Esophagus squamous epithelium (tissue), 5 donors: ENCODE measurements around the gene THRAP3. TPM values are rescaled to one million over a fixed set of nuclear protein-coding genes. Genes with fewer than 3 reads are reported as not detected.
A peak's percentile ranks its signal among the peaks of the same experiment; 100 is the strongest.

Experiments
- DNase-seq: peaks from one replicate; lab custom pipeline; 2025; lab: John Stamatoyannopoulos, UW
- H3K27ac ChIP-seq, 4 donors: fragments of 200-600 bp; sonication (generic); one replicate each; pipeline ENCODE4 v1.5.1; 2016 to 2019; ENCODE audit warnings: mild to moderate bottlenecking in 1 of 4
- H3K27me3 ChIP-seq, 4 donors: fragments of 200-600 bp; sonication (generic); 1 replicate in 3 of 4; 2 replicates in 1 of 4; pipeline versions ENCODE4 v1.5.1 to v1.6.0; 2017 to 2021; ENCODE audit warnings: antibody characterized with exemption in 1 of 4
- H3K36me3 ChIP-seq, 3 donors: fragments of 200-600 bp; sonication (generic); one replicate each; pipeline ENCODE4 v1.5.1; 2016 to 2019
- H3K4me1 ChIP-seq, 3 donors: fragments of 200-600 bp; sonication (generic); one replicate each; pipeline ENCODE4 v1.5.1; 2017 to 2019
- H3K4me3 ChIP-seq, 4 donors: fragments of 200-600 bp; sonication (generic); 1 replicate in 3 of 4; 2 replicates in 1 of 4; pipeline ENCODE4 v1.5.1; 2016 to 2019; ENCODE audit warnings: mild to moderate bottlenecking in 2 of 4, moderate library complexity in 1 of 4
- H3K9me3 ChIP-seq, 3 donors: fragments of 200-600 bp; sonication (generic); one replicate each; pipeline ENCODE4 v1.5.1; 2016 to 2019
- POLR2A ChIP-seq, 4 donors: fragments of 450-650 bp; IDR thresholded peaks; one replicate each; pipeline ENCODE4 v1.6.1; 2017; ENCODE audit warnings: antibody characterized with exemption in 4 of 4, mild to moderate bottlenecking in 4 of 4, moderate library complexity in 3 of 4
- WGBS, 2 donors: methylation state at CpG; one replicate each; pipeline ENCODE4 v1.1.5; 2018; 5-methylcytosine and 5-hydroxymethylcytosine counted together
- intact Hi-C: fragments of 100-400 bp; cut with DNase I; formaldehyde crosslinking; loops from one replicate; pipeline ENCODE4 v1.15.0; 2022
- total RNA-seq, 4 donors: library from RNA; depleted of rRNA; stranded (reverse); fragments of >200 nt; gene quantifications; one replicate each; pipeline ENCODE4 v1.1.0, GENCODE V29; 2016
- TF ChIP-seq, protein P1 (sequence below), 6 experiments: fragments of 450-650 bp in 4 of 6; fragments of 200-600 bp in 2 of 6; sonication (generic) in 2 of 6; IDR thresholded peaks; one replicate each; pipeline ENCODE4 v1.5.1; 2016 to 2019; ENCODE audit warnings: antibody characterized with exemption in 6 of 6, mild to moderate bottlenecking in 4 of 6, moderate library complexity in 4 of 6
- donor health status: DM: yes; HTN: yes; CAD: no.

The THRAP3 gene
- total RNA-seq, 4 donors from 2014 or later: 56.5 to 83.5 (median 73.6) TPM

DNA sequence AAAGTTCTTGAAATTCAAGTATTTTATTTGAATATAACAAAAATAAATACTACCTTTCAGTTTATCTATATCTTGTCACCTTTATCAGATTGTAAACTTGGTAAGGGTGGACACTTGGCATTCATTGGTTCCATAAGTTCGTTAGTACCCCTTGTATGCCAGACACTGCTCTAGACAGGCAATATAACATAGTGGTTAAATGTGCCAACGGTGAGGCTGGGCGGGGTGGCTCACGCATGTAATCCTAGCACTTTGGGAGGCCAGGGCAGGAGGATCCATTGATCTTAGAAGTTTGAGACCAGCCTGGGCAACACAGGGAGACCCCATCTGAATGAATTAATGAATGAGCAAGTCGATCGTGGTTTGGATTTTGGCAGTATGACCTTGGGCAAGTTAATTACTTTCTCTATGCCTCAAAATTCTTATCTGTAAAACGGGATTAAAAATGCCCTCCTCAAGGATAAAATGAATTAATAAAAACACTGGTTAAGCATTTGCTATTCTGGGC, 55.6 kb downstream of the THRAP3 start:
- intact Hi-C loops: loop anchor here (10.0 kb wide), 2 partner anchors 75 to 165 kb away; no protein-coding TSS in a partner anchor

DNA sequence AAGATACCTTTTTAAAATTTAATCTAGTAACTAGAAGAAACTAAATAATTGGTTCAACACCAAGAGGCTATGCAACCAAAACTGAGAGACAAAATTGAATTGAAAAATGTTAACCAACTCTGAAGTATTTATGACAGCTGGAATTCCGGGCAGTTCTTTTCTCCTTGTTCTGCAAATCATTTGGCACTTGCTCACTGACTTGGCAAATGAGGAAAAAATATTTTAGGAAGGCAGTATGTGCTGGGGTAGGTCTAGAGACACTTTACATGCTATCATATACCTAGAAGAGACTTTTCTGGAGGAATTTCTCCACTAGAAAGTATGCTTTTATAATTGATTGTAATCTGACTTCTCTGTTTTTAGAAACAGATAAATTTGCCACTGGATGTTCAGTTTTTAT, 59.8 kb downstream of the THRAP3 start:
- Histone ChIP-seq H3K36me3 (peaks cover 11 to 76% (median 22%) of the 10 kb centered on the region in 3 donors), H3K27ac (peak overlapping the region in 1 of 4 donors; percentile 31)
- 55 to 63% methylated on average over 1 of the region's 1 CpG for WGBS, 2 donors

More for the DNA sequence above, 55.6 kb downstream of the THRAP3 start:
- Histone ChIP-seq H3K36me3 (peaks cover 0 to 51% (median 0%) of the 10 kb centered on the region in 3 donors), H3K27ac (peak overlapping the region in 1 of 4 donors; percentile 33), H3K4me3 (no peak overlapping the region), H3K27me3 (no peaks in the 10 kb centered on the region), H3K9me3 (no peaks in the 10 kb centered on the region), H3K4me1 (peaks cover 11 to 67% (median 12%) of the 10 kb centered on the region in 3 donors)
- no peak for TF ChIP-seq POLR2A (IDR thresholded peaks at IDR 0.05)
- TF ChIP-seq, protein P1, sequence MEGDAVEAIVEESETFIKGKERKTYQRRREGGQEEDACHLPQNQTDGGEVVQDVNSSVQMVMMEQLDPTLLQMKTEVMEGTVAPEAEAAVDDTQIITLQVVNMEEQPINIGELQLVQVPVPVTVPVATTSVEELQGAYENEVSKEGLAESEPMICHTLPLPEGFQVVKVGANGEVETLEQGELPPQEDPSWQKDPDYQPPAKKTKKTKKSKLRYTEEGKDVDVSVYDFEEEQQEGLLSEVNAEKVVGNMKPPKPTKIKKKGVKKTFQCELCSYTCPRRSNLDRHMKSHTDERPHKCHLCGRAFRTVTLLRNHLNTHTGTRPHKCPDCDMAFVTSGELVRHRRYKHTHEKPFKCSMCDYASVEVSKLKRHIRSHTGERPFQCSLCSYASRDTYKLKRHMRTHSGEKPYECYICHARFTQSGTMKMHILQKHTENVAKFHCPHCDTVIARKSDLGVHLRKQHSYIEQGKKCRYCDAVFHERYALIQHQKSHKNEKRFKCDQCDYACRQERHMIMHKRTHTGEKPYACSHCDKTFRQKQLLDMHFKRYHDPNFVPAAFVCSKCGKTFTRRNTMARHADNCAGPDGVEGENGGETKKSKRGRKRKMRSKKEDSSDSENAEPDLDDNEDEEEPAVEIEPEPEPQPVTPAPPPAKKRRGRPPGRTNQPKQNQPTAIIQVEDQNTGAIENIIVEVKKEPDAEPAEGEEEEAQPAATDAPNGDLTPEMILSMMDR (IDR thresholded peaks at IDR 0.05): no peak
- DNase-seq: no peak
- WGBS, 2 donors: 78 to 88% methylated on average over 6 to 7 of the region's 7 CpGs

DNA sequence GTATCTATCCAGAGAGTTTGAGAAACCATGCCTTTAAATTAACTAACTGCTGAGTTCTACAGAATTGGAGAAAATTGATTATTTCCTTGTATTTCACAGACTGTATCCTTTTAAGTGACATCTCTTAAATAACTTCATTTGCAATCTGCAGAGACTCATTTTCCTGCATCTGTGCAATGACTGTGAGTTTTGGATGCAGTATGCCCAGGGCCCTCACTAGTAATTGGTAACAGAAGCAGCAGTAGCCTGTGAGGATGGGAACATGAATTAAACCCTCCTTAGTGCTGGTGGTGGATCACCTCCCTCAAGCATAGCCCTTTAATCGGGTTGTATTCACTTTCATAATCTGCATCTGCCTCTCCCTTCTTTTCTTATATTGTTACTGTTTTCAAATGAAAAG, 60.3 kb downstream of the THRAP3 start:
- TF ChIP-seq, protein P1 (IDR thresholded peaks at IDR 0.05): no peak
- TF ChIP-seq POLR2A (IDR thresholded peaks at IDR 0.05): no peak
- intact Hi-C loops: loop anchor here (10.0 kb wide), 1 partner anchor 170 kb away; no protein-coding TSS in a partner anchor
- WGBS, 2 donors: 50 to 58% methylated on average over 1 of the region's 1 CpG
- Histone ChIP-seq H3K27me3 (no peaks in the 10 kb centered on the region), H3K9me3 (no peaks in the 10 kb centered on the region), H3K27ac (peak overlapping the region in 1 of 4 donors; percentile 31), H3K4me1 (peaks cover 5 to 51% (median 8%) of the 10 kb centered on the region in 3 donors), H3K4me3 (no peak overlapping the region), H3K36me3 (peaks cover 16 to 81% (median 26%) of the 10 kb centered on the region in 3 donors)
- no peak for DNase-seq

More for the DNA sequence above, 59.8 kb downstream of the THRAP3 start:
- TF ChIP-seq, protein P1 (IDR thresholded peaks at IDR 0.05): no peak
- TF ChIP-seq POLR2A (IDR thresholded peaks at IDR 0.05): no peak
- H3K9me3 ChIP-seq: no peaks in the 10 kb centered on the region
- intact Hi-C loops: loop anchor here (10.0 kb wide), 1 partner anchor 169 kb away; no protein-coding TSS in a partner anchor
- no peak for DNase-seq
- no peaks in the 10 kb centered on the region for H3K27me3 ChIP-seq
- H3K4me1 ChIP-seq: peaks cover 7 to 56% (median 8%) of the 10 kb centered on the region in 3 donors
- no peak overlapping the region for H3K4me3 ChIP-seq

DNA sequence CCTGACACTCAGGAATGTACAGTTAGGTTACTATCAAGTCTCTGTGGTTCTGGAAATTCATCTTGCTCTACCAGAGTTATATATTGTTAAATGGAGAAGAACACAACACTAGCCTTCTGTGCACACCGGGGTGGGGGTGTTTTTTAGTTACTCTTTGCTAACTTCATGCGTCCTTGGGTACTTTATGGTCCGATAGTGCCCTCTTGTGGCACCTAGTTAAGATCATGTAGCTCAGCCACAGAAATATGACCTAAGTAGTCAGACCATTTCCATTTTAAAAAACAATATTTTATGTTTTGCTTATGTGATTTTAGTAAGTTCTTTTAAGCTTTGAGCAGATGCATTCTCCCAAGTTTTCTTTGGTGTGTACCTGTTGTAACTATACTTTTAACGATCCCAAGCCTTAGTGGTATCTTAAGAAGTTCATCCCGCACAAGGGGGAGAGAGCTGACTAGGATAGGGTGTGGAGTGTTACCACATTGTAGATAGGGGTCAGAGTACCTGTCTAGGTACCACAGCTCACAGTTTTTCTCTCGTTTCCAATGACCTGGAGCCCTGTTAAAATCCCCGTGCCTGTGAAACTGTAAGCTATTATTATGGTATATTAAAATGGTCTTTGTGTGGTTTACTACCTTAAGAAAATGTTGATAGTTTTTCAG, 61.3 kb downstream of the THRAP3 start:
- H3K36me3 ChIP-seq: peaks cover 24 to 92% (median 37%) of the 10 kb centered on the region in 3 donors
- H3K27me3 ChIP-seq: no peaks in the 10 kb centered on the region
- H3K27ac ChIP-seq: peak overlapping the region in 2 of 4 donors; percentile 31 to 39
- WGBS, 2 donors: 42 to 50% methylated on average over 7 of the region's 7 CpGs
- intact Hi-C loops: loop anchor here (10.0 kb wide), 1 partner anchor 171 kb away; no protein-coding TSS in a partner anchor
- H3K9me3 ChIP-seq: no peaks in the 10 kb centered on the region
- DNase-seq: no peak
- TF ChIP-seq, protein P1 (IDR thresholded peaks at IDR 0.05): peak; percentile 27 to 77 (median 72)
- no peak for TF ChIP-seq POLR2A (IDR thresholded peaks at IDR 0.05)
- H3K4me3 ChIP-seq: no peak overlapping the region
- peaks cover 0 to 43% (median 0%) of the 10 kb centered on the region in 3 donors for H3K4me1 ChIP-seq

DNA sequence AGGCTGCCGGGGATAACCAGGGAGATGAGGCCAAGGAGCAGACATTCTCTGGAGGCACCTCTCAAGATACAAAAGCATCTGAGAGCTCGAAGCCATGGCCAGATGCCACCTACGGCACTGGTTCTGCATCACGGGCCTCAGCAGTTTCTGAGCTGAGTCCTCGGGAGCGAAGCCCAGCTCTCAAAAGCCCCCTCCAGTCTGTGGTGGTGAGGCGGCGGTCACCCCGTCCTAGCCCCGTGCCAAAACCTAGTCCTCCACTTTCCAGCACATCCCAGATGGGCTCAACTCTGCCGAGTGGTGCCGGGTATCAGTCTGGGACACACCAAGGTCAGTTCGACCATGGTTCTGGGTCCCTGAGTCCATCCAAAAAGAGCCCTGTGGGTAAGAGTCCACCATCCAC, 62.6 kb downstream of the THRAP3 start:
- no peak overlapping the region for H3K4me3 ChIP-seq
- no peaks in the 10 kb centered on the region for H3K9me3 ChIP-seq
- peaks cover 24 to 94% (median 44%) of the 10 kb centered on the region in 3 donors for H3K36me3 ChIP-seq
- TF ChIP-seq POLR2A (IDR thresholded peaks at IDR 0.05): no peak
- TF ChIP-seq, protein P1 (IDR thresholded peaks at IDR 0.05): no peak
- peaks cover 0 to 41% (median 0%) of the 10 kb centered on the region in 3 donors for H3K4me1 ChIP-seq
- intact Hi-C loops: loop anchor here (10.0 kb wide), 1 partner anchor 172 kb away; no protein-coding TSS in a partner anchor
- WGBS, 2 donors: 84% methylated on average over 8 of the region's 13 CpGs; no CpG with 5 or more reads in 1 of the 2 donors
- H3K27ac ChIP-seq: no peak overlapping the region
- no peak for DNase-seq
- H3K27me3 ChIP-seq: no peaks in the 10 kb centered on the region
